Ecto neural progenitor cell (in vitro differentiated cells): ENCODE data around the gene FEZF2.
A peak's percentile ranks its signal among the peaks of the same experiment; 100 is the strongest.

Experiments used
- DNase-seq: peaks from one replicate; pipeline ENCODE4 v3.0.0-alpha.2; 2018; ENCODE audit warnings: low spot score

The FEZF2 gene

GRCh38 chr3:62373215-62373614 is at the start of gene FEZF2:
FEZF2 (minus strand) TSS chr3:62373550; CDS start chr3:62372868, 682 bp downstream.
- peak; percentile 47 for DNase-seq

DNA sequence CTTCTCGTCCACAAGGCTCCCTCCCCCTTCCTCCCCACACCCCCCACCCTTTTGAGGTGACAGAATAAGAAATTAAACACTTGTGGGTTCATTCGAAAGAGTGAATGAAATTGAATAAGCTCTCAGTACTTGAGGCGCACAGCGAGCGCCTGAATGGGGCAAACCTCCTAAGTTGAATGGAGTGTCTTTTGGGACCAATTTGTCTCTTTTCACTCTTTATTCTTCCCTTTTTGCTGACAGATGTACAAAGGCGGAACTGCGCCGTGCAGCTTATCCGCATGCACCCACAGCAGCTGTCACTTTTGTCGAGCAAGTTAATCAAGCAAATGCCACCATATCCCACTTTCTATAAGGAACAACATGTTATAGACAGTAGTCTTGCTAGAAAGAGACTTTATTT is 47.9 kb upstream of the FEZF2 start:
- DNase-seq: no peak

DNA sequence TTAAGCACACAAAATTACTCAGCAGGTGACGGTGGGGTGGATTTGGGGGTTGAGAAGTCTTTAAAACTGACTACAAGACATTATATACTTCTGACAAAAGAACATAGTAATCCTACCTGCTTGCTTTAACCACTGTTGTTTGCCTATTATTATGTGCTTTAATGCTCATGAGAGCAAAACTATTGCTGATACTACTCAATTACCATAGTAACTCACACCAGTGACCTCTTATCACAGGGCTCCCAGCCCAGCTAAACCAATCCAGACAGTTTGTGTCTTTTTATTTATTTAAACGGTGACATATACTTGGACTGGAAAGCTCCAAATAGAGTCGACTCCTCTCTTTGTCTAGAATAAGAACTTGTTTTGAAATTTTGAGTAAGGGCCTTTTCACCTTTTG is 42.8 kb upstream of the FEZF2 start:
- DNase-seq: no peak

DNA sequence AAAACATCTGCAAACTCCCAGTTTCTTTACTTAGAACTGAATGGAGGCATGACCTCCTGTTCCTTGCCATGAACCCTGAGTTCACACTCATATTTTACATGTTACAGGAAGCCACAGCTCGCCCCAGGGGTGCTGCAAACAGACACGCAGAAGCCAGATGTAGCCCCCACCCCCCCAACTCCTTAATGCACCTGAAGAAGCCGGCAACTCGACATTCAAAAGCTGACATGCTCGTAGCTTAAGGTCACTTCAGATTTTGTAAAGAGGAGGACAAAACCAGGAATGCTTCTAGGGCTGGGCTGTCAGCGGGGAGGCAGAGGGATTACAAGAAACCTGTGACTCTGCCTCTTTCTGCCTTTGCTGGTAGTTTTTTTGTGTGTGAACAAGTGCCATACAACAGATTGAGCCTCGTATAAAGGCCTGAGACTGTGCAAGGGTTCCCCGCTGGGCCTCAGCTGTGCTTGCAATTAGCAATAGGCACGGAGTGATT is 42.0 kb upstream of the FEZF2 start:
- peak; percentile 87 for DNase-seq

DNA sequence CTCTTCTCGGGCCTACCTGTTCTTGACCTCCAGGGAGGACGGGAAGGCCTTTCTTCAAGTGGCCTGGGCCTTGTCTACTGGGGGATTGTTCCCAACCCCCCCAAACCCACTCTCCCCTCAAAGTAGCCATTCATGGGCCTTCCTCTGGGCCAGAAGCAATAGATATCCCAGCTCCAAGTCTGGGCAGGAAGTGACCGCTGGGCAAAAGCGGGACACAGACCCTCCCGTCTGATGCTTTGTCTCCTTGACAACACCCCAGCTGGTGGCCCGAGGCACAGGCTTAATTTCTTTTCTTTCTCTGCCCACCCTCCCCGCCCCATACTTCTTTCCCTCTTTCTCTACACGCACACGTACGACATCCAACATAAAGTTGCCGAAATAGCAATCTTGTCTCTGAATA is 41.4 kb upstream of the FEZF2 start:
- DNase-seq: peak; percentile 82

- no peak for DNase-seq
Observed at GRCh38 chr3:62413687-62414086, 40.3 kb upstream of the FEZF2 start.

DNA sequence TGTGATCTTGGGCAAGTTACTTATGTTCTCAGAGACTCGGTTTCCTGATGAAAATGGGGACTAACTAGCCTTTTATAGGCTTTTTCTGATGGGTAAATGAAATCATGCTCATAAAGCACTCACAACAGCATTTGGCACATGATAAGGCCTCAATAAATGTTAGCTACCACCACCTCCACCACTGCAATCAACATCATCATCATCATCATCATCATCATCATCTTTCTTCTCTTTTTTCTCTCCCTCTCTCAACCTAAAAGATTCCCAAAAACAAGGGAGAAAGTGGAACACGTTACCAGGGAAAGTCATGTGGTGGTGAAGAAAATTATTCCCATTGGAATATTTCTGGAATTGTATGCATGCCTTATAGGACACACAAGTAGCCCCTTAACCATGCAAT is 33.6 kb upstream of the FEZF2 start:
- no peak for DNase-seq

- no peak for DNase-seq
Observed at GRCh38 chr3:62405566-62405965, 32.2 kb upstream of the FEZF2 start.

GRCh38 chr3:62405135-62405534 is 31.8 kb upstream of the FEZF2 start:
- DNase-seq: no peak

- no peak for DNase-seq
Observed at GRCh38 chr3:62404321-62404720, 31.0 kb upstream of the FEZF2 start.

DNA sequence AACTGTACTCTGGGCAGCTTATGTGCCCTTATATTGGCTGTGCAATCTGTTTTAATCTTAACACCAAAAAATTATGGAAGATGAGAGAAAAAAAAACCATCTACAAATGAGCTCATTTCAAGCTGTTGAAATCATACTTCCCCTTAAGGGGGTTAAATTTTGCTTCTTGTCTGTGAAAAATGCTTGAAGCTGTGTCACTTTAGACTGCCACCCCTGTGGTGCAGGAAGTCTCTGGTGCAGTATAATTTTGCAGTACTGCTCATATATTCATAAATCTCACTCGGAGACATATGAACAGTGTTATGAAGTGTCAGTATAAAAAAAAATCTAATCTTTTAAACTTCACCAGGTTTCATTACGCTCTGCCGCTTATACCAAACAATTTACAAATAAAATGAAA is 30.4 kb upstream of the FEZF2 start:
- no peak for DNase-seq

DNA sequence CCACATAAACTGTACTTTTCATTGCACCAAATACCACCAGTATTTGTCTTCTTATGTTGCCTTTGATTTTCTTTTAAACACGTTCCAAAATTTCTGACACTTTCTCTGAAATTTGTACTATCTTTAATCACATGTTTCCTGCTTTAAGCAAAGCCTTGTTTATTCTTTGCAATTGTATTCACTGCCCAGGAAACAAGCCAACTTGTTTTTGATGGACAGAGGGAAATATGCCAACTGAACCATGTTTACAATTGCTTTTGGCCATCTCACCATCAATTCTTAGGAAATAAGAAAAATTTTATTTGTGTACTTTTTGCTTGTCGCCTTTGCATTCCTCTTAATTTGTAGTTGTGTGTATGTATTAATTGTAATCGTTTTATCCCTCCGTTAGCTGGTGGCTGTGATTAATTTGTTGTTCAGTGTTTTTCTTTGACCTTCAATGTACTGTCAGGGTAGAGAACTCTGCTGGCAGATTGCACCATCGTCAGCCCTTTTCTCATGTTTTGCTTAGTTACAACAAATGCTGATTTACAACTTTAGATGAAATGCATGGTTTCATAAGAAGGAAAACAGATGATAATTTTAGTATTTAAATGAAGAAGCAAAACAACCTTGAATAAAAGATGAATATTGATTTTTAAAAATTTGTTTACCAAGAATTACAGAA is 19.4 kb upstream of the FEZF2 start:
- DNase-seq: no peak

GRCh38 chr3:62387251-62387650 is 13.9 kb upstream of the FEZF2 start:
- DNase-seq: no peak

DNA sequence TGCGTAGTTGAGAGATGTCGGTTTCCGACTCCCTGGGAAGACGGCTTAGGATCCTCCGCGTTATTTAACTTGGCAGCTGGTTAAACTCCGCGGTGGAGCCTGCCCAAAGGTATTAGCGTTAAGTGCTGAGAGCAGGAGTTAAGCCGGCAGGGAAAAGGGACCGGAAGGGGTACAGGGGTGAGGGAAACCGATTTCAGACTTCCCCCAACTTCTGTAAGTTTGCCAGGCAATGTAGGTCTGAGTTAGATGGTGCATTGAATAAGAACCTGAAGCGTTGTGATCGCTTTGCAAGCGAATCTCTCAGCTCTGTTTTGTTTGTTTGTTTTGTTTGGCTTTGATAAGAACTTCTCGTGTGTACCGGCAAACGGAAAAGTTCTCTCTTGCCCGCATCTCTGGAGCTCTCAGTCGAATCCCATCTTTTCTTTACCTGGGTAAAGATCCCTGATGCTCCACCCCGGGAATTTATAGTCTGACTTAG is 6.0 kb upstream of the FEZF2 start:
- DNase-seq: peak; percentile 68

DNA sequence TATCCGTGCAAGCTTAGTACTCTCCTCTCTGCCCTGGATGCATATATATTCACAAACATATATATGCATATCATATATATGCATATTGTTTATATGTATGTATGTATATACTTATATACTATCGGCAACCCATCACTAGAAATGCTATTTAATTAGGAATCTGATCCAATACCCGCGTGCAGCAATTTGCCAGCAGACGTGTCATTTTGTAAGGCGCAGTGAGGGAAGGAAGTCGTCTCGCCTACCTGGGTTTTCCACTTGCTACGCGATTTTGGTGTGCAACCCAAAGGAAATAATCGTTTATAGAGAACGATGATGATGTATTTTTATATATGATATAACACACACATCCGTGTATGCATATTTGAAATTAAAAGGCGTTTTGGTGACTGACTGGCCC is 5.6 kb upstream of the FEZF2 start:
- no peak for DNase-seq

- DNase-seq: peak; percentile 77
Observed at GRCh38 chr3:62378311-62378789, 5.0 kb upstream of the FEZF2 start.

GRCh38 chr3:62376906-62377877 is 3.8 kb upstream of the FEZF2 start:
- DNase-seq: peak; percentile 71

- DNase-seq: no peak
Observed at GRCh38 chr3:62376454-62376720, 3.0 kb upstream of the FEZF2 start.

DNA sequence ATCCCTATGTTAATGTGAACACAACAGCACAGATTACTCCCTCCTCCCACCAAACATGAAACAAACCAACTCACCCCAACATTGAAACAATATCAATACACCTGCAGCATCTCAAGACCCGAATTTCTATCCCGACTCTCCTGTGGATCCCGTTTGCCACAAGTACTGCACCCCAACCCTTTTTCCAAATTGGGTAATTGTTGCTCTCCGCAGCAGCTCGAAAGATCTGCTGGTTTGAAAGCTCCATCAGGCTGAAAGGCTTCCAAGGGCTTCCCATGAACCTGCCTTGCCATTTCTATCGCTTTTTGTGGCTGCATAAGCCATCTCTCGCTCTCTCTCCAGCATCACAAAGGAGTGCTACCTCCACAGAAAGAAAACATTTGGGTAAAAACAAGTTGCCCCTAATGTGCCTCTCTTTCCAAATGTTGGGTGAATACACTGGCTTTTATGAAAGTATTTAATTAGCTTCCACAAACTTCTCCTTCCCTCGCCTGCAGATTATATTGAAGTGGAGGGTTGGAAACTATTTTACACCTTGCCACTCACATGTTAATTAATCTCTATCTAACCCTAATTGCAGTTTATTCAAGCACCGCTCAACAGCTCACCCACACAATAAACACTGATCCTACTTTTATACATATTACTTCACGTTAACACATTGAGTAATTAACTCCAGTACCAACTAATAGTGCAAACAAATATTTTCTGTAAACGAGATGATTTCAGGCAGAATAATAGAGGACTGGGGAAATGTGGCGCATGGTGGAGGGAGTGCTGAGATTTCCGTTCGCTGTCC is 2.5 kb upstream of the FEZF2 start:
- no peak for DNase-seq

DNA sequence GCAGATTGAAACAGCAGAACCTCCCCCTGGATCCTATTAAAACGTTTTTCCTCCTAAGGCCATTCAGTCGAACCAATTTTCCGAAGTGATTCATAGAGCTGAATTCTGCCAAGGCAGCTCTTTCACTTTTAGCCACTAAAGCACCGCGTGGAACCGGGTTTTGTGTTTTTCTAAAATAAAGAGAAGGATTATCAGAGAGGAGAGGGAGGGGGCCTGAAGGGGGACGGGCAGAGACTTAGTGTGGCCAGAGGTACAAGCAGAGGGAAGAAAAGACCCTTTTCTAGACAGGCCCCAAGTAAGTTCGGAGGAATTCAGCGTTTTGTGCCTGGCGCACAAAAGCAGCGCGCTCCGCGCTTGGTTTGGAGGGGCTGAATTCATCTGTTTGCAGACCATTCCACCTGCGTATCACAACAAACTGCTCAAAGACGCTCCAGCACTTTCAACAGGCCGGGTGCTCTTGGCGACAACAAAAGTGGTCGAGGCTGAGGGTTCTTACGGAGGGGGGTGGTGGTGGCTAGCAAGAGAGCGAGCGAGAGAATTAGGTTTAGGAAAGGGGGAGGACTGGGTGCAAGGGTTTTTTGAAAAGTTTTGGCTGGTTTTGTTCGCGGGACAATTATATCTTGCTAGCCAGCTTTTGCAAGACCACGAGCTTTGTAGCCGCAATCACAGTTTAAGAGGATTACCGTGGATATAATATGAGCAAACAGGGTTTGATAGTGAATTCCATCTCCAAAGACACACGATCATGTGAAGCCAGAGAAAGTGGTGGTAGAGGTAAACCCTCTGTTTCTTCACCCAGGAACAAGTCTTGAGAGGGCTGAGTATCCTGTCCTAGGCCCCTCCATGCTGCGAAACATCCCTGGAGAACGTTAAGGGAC is 1.2 kb upstream of the FEZF2 start:
- DNase-seq: peak; percentile 61

GRCh38 chr3:62373714-62374333 is 474 bp upstream of the FEZF2 start:
- peak; percentile 61 for DNase-seq
